Stimulated activated CD4-positive, alpha-beta T cell treated with anti-CD3 and anti-CD28 coated beads, Interleukin-4, amount 100 ng/mL, for 48 hours (primary cell): Measurements from ENCODE around the gene EHF.

Experiments
- DNase-seq, 2 donors: peaks; one replicate each; pipeline ENCODE4 v3.0.0-alpha.2; 2020; ENCODE audit warnings: low read depth in 2 of 2

Gene EHF

DNA sequence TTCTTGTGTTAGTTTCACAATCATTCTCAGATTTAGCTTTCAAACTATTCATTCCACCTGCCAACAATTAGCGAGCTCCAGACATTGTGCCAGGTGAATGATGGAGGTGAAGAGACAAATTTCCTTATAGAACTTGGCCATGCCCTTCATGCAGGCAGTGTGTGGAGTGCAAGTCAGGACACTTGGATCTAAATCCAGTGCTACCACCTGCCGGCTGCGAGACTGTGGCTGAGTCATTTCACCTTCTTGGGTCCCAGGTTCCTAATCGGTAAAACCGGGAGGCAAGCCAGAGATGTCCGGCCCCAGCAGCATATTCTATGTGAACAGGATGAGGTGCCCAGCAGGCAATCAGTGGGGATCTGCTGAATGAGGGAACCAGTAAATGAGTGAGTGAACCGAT lies 18.6 kb upstream of the EHF start:
- DNase-seq, result no peak

DNA sequence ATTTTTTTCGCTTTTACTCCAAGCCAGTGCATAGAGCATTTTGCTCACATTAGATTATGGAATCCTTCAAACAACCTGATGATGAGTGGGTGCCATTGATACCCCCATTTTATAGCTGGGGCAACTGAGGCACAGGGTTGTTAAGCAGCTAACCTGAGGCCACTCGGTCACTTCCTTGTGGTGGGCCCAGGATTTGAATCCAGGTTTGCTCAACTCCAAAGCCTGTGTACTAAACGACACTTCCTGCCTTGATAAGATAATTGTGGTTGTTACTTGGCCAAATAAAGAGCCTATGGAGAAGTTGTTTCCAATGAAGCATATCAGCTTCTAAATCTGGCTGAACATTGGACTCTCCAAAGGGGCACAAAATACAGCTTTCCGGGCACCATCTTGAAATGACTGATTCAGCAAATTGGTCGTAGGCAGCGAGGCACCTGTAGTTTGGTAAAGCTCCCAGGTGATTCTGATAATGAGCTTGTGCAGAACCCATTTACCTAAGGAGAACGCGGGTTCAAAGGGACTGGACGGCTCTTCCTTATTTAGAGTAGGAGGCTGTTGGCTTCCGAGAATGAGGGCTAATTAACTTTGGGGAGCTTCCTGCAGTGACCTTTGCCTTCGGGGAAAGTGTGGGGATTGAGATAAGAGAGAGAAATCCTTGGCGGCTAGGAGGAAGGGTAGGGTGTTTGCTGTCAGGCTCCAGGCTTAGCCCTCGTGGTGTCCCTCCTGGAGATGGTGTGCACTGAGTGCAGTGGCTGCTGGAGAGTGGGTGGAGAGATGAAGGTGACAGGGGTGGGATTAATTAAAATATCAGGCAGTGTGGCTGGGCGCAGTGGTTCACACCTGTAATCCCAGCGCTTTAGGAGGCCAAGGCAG lies 17.5 kb upstream of the EHF start:
- no peak for DNase-seq

DNA sequence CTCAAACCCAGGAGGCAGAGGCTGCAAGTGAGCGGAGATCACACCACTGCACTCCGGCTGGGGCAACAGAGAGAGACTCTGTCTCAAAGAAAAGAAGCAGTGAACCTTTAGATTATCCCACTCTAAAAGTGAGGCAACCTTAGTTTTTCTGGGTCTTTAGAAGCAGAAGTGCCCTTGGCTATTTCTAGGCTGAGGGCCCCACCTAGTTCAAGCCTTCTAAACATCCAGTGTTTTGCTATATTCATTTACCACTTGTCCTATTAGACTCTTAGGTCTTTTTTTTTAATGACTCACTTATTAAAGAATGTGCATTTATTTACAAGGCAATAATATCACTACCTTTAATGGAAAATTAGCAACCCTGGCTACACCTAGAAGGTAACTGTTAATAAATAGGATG lies 16.7 kb upstream of the EHF start:
- DNase-seq, result no peak

DNA sequence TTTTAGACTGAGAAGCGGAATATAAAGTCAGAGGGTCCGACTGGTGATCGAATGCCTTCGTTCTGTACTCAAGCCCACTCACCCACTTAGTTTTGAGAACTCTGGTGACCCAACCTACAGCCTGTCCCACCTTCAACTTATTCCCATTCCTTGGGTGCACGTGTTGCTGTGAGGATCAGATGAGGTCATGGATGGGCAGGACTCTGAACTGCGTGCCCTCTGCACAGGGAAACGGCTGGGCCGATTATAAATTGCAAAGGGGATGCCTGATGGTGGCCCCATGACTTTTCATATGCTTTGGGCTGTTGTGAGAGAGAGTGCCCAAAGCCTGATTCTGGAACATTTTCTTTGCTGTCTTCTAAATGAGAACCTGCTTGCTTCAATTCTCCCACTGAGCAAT lies 16.0 kb upstream of the EHF start:
- DNase-seq, result no peak

DNA sequence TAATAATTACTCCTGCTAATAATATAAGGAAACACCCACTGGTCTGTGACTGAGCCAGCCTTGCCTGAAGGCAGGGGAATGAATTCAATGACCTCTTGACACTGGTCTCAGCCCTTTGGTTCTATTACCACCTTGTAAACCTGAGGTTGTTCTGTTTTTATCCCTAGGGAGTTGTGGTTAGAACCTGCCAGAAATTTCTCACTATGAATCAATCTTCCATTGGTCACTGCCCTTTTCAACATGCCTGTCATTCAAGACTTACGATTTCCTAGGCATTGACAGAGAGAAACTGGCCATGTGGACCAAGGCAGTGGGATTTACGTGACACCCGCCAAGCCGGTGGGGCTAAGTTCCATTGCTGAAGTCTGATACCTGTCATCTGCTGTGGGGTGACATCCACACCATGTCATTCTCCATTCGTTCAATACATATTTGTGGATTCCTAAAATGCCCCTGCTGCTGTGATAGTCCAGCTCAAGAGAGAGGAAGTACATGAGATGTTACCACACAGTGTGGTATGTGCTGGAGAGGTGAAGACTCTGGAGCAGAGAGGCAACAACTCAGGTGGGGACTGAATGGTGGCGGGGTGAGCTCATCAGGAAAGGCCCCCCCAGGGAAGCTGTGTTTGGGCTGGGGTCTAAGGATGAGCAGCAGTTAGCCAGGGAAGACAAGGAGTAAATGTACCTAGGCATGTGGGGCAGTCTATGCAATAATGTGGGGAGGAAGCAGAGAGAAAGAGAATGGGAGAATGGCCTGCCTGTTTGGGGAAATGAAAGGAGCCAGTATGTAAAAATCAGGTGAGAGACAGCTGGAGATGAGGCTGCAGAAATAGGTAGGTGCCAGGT lies 15.2 kb upstream of the EHF start:
- no peak for DNase-seq

DNA sequence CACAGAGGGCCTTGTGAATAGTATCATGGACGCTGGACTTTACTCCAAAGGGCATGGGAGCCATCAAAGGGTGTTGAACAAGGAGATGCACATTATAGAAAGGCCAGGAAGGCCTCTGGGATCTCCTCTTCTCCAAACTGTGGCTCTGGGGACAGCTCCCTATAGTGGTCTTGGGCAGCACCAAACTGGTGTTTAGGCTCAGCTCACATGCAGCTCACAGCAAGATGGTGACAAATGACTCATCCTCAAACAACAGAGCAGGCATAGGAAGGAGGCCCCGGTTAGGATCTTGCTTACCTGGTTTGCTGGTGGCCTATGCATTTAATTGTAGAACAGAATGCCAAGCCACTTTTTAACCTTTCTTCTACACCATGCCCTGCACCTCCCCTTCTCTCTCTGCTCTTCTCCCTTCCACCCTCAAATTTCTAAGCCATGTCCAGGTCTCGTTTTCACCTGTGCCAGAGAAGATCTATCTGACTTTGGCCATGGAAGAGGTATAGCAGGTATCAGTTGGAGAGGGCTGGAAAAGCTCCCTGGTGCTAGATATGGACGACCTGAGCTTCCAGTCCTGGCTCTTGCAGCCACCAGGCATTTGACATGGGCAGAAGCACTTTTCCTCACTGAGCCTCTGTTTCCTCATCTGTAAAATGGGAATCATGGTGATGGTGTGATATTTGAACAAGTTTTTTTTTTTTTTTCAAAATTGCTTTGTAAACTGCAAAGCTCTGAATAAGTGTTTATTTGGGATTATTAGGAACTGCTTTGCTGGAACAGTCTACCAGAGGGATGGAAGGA lies 14.4 kb upstream of the EHF start:
- no peak for DNase-seq

DNA sequence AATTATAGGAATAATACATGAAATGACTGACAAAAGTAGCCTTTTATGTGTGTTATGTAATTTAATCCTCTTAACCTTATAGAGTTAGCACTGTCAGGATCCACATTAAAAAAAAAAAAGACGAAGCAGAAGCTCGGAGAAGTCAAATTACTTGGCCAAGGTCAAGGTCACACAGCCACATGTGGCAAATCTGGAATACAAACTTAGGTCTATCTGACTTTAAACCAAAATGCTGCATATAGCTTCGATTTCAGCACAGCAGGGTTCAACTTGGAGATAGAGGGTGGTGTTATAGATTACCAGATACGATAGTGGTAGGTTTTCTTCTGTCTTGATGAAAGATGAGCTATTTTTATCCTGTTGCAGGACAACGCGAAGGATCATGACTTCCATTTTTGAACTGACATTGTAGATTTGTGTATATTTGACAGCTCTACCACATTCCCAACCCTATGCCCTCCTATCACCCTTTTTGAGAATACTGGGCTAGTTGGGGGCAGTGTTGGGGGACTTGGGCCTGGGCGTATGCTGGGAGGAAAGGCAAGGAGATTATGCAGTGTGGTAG lies 11.6 kb upstream of the EHF start:
- DNase-seq, result no peak

DNA sequence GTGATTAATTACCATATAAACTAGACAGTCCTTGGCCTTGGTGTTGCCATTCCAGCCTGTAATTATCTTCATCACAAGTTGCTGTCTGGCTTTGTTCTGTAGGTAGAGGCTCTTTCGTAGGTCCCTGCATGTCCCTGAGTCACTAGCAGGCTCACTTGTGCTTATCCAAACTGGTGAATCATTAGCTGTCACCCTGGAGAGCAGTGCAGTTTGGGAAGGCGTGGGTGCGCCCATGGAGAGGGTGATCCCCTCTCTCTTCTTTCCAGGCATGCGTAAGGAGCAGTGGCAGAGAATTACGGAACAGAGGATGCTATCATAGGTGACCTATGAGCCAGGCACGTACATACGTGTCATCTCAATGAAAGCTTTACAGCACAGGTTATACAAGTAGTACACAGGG lies 11.0 kb upstream of the EHF start:
- no peak for DNase-seq

DNA sequence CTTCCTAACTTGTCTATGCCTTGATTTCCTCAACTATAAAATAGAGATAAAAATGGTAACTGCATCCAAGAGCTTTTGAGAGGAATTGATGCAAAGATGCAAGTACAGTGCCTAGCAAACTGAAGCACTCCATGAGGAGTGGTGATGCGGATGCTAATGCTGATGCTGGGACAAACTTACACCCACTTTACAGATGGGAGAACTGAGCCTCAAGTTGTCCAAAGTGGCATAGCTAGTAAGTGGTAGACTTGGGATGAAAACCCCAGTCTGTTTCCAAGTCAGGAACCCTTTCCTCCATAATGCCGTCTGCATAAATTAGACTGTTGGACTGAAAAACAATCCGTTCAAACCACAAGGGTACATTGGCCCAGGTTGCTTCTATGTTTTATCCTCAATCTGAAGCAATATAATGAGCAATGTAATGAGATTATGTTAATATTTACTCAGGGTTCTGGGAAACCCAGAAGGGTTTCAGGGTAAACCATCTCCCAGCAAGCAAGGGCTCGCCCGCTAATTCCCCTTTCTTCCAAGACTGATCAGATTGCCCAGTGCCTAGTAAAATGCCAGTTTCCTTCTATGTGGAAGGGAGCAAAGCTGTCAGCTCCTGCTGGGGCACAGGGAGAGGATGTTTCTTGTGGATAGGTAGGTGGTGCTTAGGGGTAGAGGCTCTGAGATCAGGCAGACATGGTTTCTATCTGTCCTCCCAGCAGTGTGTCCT lies 10.4 kb upstream of the EHF start:
- no peak for DNase-seq

DNA sequence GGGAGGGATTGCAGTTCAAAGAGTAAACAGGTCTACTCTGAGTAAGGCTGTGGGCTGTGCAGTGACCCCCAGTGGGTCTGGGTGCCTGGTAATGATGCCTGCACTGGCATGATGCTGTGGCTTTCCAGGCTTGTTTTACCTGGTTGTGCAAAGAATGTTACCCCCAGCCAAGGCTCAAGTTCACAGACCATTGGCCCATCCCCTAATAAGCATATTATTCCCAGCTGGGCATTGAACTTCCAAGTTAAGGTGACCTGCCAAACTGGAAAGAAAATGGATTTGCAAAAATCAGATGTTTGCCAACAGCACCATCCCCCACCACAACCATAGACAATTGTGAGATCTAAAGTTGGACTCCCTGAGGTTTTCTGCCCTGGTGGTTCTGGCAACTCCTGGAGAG lies 7.9 kb upstream of the EHF start:
- no peak for DNase-seq

DNA sequence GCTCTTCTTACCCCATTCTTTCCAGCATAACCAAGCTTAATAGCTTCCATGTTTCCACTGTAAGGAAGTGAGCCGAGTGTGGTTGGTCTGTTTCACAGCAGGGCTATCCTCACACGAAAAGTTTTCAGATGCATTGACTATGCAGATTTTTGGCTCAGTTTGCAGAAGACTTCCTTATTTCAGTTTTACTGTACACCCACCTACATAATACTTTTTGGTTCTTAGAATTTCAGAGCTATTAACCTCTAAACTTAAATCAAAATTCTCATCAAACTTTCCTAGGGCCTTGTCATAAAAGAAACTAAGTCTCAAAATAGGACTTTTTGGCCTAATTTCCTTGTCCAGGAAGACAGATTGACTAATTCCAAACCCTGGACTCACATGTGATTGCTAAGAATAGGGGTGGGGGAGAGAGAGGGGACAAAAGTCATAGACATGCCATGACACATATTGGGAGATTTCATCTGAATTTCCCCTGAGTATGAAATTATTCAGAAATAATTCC lies 7.3 kb upstream of the EHF start:
- DNase-seq, result no peak

DNA sequence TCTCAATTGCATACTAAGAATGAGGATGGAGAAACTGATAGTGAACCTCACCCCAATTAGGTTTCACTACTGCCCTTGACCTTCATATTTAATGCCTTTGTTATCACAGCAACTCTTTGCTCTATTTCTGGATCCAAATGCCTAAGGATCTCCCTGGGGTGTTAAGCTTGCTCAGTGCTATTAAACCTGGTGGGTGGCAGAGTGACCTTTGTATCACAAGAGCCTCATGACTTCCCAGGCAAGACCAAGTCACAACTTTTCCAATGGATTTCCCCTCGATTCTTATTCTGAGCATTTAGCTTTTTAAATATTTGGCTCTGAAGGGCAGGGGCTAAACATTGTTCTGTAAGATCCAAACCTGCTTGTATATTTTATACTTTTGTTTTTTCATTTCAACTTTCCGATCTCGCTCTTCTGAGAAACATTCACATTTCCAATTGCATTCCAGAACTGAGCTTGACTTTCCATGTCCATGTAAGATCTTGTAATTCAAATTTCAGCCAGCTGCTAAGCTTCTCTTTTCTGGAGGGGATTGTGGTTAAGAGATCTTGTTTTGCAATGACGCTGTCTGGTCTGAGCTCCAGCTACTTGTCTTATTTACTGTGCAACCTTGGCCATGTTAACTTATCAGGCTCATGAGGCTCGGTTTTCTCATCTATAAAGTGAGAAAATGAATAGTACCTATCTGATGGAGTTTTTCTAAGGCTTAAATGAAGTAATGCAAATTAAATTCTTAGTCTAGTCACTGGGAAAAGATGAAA lies 6.4 kb upstream of the EHF start:
- DNase-seq, result no peak

DNA sequence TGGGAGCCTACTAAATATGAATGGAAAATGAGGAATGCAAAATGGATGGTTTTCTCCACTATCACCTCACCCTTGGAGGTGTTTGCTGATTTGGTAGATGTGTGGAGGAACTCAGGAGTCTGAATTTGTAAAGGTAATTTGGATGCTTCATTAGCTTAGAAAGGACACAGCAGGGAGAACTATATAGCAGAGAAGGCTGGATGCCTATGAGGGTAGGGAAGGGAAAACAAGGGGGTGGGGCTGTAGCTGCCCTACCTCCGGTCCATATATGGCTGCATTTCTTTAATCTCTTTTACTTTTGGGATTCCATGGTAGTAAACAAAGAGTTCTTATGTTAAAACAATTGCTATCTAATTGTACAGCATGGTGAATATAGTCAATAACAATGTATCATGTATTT lies 4.8 kb upstream of the EHF start:
- no peak for DNase-seq

DNA sequence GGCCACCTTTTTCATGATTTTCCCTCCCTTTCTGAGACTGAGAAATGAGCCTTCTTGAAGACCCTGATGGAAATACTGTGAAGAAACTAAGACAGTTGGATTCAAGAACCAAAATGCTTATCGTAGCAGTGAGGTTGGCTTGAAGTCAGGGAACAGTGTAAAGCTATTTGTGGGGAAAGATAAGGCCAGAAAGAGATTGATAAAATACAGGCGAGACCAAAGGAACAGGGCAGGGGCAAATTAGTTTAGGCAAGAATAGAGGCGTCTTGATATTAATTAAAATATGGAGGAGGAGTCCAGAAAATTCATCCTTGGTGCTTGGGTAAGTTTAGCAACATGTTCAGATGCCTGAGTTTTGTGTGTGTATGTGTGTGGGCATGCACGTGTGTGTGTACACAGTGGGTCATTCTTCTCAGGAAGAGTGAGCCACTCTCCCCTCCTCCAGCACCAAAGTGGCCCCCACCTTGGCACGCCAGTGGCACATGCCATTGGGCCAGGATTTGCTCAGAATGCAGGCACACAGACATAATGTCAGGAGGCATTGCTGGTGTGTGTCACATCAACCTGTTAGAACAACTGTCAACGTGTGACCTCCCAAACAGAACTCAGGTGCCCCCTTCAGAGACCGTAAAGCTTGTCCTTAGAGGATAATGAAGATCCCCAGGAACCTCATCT lies 3.9 kb upstream of the EHF start:
- no peak for DNase-seq

DNA sequence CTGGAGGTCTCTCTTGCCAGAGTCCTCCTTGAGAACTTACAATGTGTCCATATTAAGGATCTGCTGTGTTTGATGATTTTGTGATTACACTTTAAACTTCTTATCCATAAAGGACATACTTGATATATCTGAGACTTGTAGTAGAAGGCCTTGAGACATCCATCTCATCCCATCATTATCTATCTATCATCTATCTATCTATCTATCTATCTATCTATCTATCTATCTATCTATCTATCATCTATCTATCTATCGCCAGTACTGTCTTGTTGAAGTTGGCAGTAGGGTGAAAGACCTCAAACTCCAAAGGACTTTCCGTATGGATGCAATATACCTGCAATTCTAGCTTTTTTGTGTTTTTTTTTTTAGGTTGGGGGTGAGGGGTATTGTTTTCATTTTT lies 2.5 kb upstream of the EHF start:
- no peak for DNase-seq

DNA sequence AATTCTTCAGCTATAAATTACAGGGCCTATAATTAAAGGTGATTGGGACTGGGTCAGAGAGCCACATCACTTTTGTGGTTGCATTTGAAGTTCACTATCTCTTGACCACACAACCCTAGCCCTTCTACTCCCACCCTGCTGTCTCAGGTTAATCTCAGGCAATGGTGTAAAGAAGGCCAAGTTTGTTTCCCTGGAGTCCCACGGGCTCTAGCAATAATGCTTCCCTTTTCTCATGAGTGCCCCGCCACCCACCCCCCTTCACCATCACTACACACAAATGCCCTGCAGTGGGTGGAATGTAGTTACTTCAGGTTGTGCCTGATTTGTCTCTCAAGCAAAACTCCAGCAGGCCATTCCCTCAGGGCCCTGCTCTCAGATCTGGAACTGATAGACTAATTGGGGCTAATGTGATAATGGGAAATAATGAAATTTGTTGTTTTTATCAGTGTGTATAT lies 1.8 kb upstream of the EHF start:
- no peak for DNase-seq

DNA sequence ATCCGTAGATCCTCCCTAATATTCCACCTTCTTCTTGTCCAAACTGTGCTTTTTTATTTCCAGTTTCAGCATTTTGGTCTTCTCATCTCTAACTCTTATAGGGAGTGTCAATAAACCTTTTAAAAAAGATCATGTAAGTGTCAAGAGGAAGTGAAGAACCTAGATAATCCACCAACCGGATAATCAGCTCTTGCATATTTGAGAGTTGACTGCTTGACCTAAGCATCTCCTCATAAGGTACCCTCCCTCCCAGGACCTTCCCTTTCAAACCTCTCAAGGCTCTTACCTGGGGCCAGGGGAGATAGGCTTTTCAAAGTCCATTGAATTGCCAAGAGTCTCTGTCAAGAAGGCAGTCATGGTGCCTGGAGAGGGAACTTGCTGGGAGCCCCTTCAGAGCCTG lies 691 bp upstream of the EHF start:
- DNase-seq, result no peak

DNA sequence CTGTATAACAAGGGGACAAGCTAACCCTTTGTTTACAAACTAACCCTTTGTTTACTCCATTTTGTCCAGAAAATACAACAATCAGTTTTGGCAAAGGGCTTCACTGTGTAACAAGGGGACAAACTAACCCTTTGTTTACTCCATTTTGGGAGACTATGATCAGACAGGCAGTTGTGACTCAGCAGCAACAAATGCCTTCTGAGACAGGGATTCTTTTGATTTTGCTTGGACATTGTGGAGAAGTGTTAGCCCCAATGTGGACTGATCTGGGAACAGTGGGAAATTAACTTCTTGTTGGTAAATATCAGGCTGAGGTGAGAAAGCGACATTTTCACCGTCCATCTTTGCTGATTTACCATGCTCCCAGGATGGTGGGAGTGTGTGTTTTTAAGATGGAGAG lies 983 bp downstream of the EHF start:
- no peak for DNase-seq

DNA sequence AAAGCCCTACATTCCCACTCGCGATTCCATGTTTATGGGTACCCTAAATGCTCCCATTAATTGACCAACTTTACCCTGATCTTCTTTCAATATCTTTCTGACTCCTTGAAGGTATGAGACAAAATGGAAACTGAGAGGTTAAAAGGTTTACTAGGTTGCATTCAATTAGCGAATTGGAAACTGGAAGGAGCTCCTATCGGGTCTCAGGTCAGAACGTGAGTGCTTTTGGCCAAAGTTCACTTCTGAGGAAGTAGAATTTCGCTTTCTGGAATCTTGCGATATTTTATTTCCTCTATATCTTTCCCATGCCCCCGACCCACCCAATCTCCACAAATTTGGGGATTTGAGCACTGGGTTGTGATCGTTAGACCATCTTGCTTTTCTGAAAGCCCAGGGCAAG lies 2.6 kb downstream of the EHF start:
- no peak for DNase-seq

DNA sequence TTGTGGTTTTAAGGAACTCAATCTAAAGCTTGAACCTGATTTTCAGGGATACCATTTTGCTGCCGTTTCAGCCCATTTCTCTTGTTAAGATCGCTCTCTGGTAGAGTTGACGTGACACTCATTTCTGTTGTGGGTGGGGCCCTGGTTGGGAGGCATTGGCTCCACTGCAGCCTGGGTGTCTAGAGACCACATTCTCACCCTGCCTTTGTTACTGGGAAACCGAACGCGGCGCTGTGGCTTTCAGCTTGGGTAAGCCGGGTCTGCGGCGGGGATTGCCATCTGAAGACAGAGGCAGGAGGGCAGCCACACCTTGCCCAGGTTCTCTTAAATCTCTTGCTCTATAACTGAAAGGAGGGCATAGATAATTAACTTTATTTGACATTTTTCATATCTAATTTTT lies 3.2 kb downstream of the EHF start:
- peak in 1 of 2 donors; percentile 28 for DNase-seq
